BE2C (cell line): ENCODE data around the gene ABCD1.

Source experiments
- DNase-seq: peaks from one replicate; pipeline ENCODE4 v3.0.0-alpha.2; 2020
- H3K27me3 ChIP-seq: fragments of 250-450 bp; sonication (Bioruptor Pico); 2 replicates; pipeline ENCODE4 v1.5.1; 2020; ENCODE audit warnings: mild to moderate bottlenecking
- H3K36me3 ChIP-seq: fragments of 250-450 bp; sonication (Bioruptor Pico); 2 replicates; pipeline ENCODE4 v1.5.1; 2020; ENCODE audit warnings: mild to moderate bottlenecking
- H3K4me1 ChIP-seq: fragments of 250-450 bp; sonication (Bioruptor Pico); 2 replicates; pipeline ENCODE4 v1.5.1; 2020
- H3K4me3 ChIP-seq: 2 replicates; pipeline ENCODE4 v1.5.1; 2011; ENCODE audit warnings: low read depth, low read length
- H3K9me3 ChIP-seq: fragments of 250-450 bp; sonication (Bioruptor Pico); 2 replicates; pipeline ENCODE4 v1.5.1; 2020
- TF ChIP-seq, protein P1 (sequence below): IDR thresholded peaks from 2 replicates; pipeline ENCODE4 v1.5.1; 2012; ENCODE audit warnings: mild to moderate bottlenecking, low read depth, low read length

The ABCD1 gene

DNA sequence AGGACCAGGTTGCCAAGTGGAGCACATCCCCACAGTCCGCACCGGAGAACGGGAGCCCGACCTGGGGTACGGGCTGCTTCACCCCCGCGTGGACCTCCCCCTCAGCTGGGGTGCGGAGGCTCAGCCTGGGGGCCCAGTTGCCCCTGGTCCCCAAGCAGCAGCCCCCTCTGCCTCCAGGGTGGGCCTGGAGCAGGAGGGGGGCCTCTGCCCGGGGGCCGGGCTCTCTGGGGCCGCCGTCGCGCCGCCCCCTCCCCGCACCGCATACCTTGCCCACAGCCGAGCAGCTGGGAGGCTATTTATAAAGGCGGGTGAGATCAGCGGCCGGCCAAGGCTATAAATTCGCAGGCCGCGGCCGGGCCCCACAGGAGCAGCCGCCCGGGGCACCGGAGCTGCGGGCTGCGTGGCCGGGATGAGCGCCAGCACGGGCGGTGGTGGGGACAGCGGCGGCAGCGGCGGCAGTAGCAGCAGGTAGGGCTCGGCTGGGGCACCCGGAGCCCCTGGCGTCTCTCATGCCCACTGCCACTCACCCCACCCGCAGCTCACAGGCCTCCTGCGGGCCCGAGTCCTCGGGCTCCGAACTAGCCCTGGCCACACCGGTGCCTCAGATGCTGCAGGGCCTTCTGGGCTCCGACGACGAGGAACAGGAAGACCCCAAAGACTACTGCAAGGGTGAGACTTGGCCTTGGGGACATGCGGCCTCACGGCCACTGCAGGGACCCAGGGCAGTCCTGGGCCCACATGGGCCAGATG is 56.2 kb downstream of the ABCD1 start, which contains the start of gene SRPK3:
Gene SRPK3 (plus strand): TSS at position 364 of the 750 bp plus-strand sequence. CDS start 46 bp downstream, at position 410.
- DNase-seq: peak; percentile 39
- H3K36me3 ChIP-seq: 0 out of 2 replicates have a peak, but pooled peaks cover 4% of the 10 kb centered on the region
- H3K4me3 ChIP-seq: no peak within 1 kb of the TSS
- TF ChIP-seq, protein P1, sequence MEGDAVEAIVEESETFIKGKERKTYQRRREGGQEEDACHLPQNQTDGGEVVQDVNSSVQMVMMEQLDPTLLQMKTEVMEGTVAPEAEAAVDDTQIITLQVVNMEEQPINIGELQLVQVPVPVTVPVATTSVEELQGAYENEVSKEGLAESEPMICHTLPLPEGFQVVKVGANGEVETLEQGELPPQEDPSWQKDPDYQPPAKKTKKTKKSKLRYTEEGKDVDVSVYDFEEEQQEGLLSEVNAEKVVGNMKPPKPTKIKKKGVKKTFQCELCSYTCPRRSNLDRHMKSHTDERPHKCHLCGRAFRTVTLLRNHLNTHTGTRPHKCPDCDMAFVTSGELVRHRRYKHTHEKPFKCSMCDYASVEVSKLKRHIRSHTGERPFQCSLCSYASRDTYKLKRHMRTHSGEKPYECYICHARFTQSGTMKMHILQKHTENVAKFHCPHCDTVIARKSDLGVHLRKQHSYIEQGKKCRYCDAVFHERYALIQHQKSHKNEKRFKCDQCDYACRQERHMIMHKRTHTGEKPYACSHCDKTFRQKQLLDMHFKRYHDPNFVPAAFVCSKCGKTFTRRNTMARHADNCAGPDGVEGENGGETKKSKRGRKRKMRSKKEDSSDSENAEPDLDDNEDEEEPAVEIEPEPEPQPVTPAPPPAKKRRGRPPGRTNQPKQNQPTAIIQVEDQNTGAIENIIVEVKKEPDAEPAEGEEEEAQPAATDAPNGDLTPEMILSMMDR: no peak
- no peaks in the 10 kb centered on the region for H3K9me3 ChIP-seq
- no peaks in the 10 kb centered on the region for H3K27me3 ChIP-seq
- H3K4me1 ChIP-seq: peaks cover 20% of the 10 kb centered on the region

- Histone ChIP-seq H3K9me3 (no peaks in the 10 kb centered on the region), H3K36me3 (0 out of 2 replicates have a peak, but pooled peaks cover 4% of the 10 kb centered on the region), H3K4me1 (peaks cover 20% of the 10 kb centered on the region), H3K4me3 (no peak overlapping the region), H3K27me3 (no peaks in the 10 kb centered on the region)
- DNase-seq: no peak
- TF ChIP-seq, protein P1: no peak
Measured at GRCh38 chrX:153781428-153782047, 56.9 kb downstream of the ABCD1 start.

- TF ChIP-seq, protein P1: peak; percentile 45
- H3K4me1 ChIP-seq: peaks cover 20% of the 10 kb centered on the region
- no peak overlapping the region for H3K4me3 ChIP-seq
- peak; percentile 62 for DNase-seq
- H3K9me3 ChIP-seq: no peaks in the 10 kb centered on the region
- 0 out of 2 replicates have a peak, but pooled peaks cover 4% of the 10 kb centered on the region for H3K36me3 ChIP-seq
- H3K27me3 ChIP-seq: no peaks in the 10 kb centered on the region
Measured at GRCh38 chrX:153782313-153782712, 57.7 kb downstream of the ABCD1 start.

GRCh38 chrX:153782871-153783270 is 58.2 kb downstream of the ABCD1 start:
- no peak for DNase-seq
- H3K27me3 ChIP-seq: no peaks in the 10 kb centered on the region
- H3K36me3 ChIP-seq: 0 out of 2 replicates have a peak, but pooled peaks cover 4% of the 10 kb centered on the region
- TF ChIP-seq, protein P1: no peak
- H3K4me3 ChIP-seq: no peak overlapping the region
- no peaks in the 10 kb centered on the region for H3K9me3 ChIP-seq
- H3K4me1 ChIP-seq: peaks cover 20% of the 10 kb centered on the region

DNA sequence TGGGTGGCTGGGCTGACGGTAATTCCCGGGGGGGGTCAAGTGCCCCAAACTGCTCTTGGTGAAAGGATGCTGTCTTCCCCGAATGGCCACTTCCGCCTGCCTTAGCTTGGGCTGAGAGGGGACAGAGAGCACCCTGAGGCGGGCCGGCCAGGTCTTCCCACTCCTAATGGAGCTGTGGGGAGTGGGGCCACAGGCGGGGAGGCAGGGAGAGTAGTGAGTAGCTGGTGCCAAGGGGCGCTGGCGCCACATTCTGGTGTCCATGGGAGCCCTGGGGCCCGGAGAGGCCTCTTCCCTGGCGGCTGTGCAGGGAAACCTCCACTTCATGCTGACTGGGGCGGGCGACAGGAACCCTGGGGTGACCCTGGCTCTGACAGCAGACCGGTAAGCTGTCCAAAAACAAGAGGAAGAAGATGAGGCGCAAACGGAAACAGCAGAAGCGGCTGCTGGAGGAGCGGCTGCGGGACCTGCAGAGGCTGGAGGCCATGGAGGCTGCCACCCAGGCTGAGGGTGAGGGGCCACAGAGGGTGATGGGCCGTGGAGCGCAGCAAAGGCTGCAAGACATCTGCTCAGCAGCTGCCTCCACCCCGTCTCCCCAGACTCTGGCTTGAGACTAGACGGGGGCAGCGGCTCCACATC is 58.8 kb downstream of the ABCD1 start:
- 0 out of 2 replicates have a peak, but pooled peaks cover 4% of the 10 kb centered on the region for H3K36me3 ChIP-seq
- H3K9me3 ChIP-seq: no peaks in the 10 kb centered on the region
- TF ChIP-seq, protein P1: no peak
- peaks cover 20% of the 10 kb centered on the region for H3K4me1 ChIP-seq
- no peak for DNase-seq
- no peaks in the 10 kb centered on the region for H3K27me3 ChIP-seq
- no peak overlapping the region for H3K4me3 ChIP-seq
